ENCODE data around the gene KLHL40.
A peak's percentile ranks its signal among the peaks of the same experiment; 100 is the strongest.

Gene KLHL40

DNA sequence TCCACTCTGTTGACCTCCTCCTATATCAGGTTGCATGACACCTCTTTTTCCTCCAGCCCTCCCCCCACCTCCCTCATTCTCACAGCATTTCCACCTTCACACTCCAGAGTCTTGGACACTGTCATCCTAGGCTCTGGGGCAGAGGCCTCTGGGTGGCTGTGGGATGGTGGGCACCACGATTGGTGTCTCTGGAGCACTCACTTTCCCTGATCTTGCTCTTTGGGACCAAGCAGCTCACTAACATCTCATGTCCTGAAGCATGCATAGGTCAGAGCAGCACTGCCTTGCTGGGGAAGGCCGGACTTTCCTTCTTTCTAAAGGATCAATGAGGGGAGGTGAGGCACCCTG is 16.9 kb upstream of the KLHL40 start:
- DNase-seq (ENCODE audit: low read depth in 1 of 2, low spot score in 1 of 2), result no peak

DNA sequence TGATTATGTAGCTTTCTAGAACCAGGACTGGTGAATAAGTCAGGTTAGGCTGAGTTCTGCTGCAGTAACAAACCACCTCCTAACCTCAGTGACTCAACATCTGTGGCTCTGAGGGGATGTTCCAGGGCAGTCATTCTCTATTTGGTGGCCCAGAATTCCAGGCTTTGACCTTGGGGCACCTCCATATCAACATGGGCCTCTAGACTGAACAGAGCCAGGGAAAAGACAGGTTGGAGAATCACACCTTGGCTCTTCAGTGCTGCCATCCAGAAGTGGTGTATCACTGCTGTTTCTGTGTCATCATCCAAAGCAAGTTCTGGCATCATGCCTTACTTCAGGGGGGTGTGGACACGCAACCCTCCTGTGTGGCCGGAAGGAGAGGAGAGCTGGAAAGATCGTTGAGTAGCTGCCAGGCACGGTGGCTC is 16.5 kb upstream of the KLHL40 start:
- no peak for DNase-seq (ENCODE audit: low read depth in 1 of 2, low spot score in 1 of 2)

DNA sequence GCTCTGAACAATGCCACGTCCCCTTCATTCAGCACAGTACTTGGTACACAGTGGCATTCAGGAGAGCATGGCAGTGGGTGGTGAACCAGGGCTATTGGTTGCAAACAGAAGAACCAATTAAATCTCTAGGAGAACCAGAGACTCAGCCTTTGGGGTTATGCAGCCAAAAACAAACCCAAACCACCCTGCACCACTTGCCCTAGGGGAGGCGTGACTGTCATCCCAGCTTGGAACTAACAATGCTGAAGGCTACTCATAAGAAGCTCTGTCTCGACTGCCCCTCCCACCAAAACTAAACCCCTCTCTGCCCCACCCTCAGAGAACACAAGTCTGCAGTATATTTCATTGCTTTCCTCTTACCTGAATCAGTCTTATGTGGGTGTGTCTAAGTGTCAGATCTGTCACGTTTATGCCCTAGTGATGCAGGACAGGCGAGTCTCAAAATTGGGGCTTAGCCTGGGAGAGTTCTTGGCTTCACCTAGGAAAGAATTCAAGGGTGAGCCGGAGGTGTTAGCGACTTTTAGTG is 15.2 kb upstream of the KLHL40 start:
- DNase-seq (ENCODE audit: low read depth in 1 of 2, low spot score in 1 of 2), result no peak

DNA sequence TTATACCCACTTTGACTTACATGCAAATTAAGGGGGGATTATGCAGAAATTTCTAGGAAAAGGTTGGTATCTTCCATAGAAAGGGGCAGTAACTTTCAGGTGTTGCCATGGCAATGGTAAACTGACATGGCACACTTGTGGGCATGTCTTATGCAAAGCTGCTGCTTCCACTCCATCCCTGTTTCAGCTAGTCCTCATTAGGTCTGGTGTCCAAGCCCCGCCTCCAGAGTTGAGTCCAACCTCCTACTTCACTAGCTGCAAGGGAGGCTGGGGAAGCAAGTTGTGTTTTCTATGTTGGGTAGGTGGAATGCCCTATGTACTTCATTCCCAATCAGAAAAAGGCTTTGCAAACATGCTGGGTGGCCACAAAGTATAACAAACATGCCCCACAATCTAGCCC is 14.7 kb upstream of the KLHL40 start:
- DNase-seq (ENCODE audit: low read depth in 1 of 2, low spot score in 1 of 2), result no peak

DNA sequence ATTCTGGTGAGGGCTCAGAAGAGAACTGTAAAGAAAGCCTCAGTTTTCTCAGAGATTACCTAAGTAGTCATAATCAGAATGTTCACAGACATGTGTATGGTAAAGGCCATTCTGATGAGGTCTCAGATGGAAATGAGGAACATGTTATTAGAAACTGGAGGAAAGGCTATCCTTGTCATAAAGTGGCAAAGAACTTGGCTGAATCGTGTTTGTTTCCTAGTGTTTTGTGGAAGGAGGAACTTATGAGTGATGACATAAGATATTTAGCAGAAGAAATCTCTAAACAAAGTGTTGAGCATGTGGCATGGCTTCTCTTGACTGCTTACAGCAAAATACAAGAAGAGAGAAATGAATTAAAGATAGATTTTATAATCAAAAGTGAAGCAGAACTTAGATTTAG is 12.8 kb upstream of the KLHL40 start:
- DNase-seq (ENCODE audit: low read depth in 1 of 2, low spot score in 1 of 2), result no peak

DNA sequence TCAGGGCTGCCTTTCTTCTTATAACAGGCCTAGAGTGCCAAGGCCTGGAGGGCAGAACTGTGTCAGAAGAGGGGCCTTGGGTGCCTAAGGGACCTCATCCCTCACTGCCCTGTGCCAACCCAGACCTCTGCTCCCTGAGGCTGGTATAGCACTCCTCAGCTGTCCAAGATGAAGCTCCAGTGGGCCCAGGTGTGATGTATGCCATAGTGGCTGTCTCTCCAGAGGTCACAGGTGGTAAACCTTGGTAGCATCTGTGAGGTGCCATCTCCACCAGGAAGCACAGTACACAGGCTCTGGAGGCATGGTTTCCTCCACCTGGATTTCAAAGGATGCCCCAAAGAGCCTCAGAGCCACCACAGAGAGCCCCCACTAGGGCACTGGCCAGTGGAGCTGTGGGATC is 12.3 kb upstream of the KLHL40 start:
- DNase-seq (ENCODE audit: low read depth in 1 of 2, low spot score in 1 of 2), result no peak

DNA sequence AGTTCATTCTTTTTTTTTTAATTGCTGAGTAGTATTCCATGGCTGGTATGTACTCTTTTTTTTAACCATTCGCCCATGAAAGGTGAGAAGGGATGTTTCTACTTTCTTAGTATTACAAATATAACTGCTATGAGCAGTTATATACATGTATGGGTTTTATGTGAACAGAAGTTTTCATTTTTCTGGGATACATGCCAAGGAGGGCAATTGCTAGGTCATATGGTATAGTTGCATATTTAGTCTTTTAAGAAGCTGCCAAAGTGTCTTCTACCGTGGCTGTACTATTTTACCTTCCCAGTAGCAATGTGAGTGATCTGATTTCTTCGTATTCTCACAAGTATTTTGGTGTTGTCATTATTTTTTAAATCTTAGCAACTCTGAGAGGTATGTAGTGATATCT is 11.2 kb upstream of the KLHL40 start:
- no peak for DNase-seq (ENCODE audit: low read depth in 1 of 2, low spot score in 1 of 2)

DNA sequence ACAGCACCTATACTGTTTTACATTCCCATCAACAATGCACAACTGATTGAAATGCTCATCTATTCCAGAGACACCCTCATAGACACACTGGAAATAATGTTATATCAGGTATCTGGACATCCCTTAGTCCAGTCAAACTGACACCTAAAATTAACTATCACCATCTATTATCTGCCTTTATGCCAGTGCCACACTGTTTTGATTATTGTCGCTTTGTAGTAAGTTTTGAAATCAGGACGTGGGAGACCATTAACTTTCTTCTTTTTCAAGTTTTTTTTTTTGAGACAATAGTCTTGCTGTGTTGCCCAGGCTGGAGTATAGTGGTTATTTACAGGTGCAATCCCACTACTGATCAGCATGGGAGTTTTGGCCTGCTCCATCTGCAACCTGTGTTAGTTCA is 9.4 kb upstream of the KLHL40 start:
- no peak for DNase-seq (ENCODE audit: low read depth in 1 of 2, low spot score in 1 of 2)

DNA sequence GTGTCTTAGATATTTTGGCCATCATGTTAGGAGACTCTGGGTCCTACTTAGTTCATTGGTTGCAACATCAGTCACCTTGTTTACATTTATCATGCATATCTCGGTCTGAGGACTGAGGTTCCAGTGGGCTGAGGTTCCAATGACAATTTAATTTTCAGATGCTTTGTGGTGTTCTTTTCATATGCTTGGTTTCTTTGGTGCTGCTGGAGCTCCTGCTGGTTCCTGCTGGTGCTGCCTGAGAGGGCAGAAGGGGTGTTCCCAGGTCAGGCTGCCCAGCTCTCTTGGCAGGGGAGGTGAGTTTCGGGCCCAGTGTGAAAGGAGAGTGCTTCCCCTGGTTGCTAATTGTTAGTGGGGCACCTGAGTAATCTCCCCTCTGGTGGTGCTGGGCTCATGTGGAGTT is 6.9 kb upstream of the KLHL40 start:
- DNase-seq (ENCODE audit: low read depth in 1 of 2, low spot score in 1 of 2), result no peak

DNA sequence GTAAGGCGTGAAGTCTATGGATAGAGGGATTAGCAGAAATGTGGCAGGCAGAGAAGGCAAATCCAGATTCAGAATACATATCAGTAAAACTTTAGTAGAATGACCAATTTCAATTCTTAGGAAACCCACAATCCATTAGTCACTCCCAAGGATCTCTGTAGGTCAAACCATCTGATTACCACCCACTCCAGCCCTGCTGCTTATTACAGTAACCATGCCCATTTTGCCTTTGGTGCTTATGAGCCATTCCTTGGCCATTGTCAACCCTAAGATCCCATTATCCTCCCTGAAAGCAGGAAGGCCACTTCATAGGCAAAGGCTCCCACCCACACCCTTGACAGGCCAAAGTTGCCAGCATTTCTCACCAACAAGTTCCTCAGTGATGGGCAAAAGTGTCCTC is 5.1 kb upstream of the KLHL40 start:
- DNase-seq (ENCODE audit: low read depth in 1 of 2, low spot score in 1 of 2), result no peak

DNA sequence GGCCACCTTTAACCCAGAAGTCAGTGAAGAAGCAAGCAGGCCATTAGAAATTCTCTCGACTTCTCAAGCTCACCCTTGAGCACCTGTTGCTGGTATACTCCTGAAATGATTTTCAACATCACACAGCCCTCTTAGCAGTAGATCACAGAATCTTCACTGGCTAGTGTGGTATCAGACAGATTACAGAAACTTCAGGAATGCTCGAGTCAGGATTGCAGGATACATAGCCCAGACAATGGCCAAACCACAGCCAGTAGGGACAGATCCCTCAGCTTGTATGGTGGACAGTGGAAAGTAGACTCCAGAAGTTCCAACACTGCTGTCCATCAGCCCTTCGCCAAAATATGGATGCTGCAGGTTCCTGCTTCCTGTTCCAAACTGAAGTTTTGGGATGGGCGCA is 4.5 kb upstream of the KLHL40 start:
- no peak for DNase-seq (ENCODE audit: low read depth in 1 of 2, low spot score in 1 of 2)

DNA sequence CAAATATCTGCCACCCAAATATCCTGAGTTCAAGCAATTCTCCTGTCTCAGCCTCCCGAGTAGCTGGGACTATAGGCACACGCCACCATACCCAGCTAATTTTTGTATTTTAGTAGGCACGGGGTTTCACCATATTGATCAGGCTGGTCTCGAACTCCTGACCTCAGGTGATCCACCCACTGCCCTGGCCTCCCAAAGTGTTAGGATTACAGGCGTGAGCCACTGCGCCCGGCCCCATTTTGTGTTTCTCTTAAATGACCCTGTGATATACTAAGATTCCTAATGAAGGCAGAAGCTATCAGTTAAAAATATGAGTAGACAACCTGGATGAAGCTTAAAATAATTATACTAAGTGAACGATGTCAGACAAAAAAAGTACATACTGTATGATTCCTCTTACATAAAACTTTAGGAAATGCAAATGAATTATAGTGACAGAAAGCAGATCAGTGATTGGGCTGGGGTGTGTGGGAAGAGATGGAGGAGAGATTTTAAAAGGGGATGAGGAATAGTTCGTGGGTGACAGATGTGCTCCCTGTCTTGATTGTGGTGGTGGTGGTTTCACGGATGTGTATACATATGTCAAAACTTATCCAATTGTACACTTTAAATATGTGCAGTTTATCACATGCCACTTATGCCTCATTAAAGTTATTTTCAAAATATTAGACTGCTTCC is 3.8 kb upstream of the KLHL40 start:
- DNase-seq (ENCODE audit: low read depth in 1 of 2, low spot score in 1 of 2), result no peak

DNA sequence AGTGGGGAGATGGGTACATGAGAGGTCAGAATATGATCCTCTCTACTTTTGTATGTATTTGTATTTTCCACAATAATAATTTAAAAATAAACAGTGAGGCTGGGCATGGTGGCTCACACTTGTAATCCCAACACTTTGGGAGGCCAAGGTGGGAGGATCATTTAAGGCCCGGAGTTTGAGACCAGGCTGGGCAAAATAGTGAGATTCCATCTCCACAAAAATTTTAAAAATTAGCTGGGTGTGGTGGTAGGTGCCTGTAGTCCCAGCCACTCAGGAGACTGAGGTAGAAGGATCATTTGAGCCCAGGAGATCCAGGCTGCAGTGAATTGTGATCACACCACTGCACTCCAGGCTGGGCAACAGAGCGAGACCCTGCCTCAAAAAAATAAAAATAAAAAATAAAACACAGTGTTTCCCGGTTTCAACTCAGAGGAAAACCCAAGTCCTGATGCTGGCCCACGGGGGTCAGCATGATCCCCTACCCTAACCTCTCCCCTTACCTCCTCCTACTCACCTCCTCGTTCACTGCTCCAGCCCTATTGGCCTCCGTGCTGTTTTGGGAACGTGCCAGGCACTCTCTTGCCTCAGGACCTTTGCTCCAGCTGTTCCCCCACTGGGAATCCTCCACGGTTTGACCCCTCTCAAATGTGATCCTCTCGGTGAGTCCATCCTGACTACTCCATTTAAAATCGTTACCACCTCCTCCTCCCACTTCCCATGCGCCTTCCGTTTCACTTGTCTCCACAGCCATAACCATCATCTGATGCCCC is 2.9 kb upstream of the KLHL40 start:
- no peak for DNase-seq (ENCODE audit: low read depth in 1 of 2, low spot score in 1 of 2)

DNA sequence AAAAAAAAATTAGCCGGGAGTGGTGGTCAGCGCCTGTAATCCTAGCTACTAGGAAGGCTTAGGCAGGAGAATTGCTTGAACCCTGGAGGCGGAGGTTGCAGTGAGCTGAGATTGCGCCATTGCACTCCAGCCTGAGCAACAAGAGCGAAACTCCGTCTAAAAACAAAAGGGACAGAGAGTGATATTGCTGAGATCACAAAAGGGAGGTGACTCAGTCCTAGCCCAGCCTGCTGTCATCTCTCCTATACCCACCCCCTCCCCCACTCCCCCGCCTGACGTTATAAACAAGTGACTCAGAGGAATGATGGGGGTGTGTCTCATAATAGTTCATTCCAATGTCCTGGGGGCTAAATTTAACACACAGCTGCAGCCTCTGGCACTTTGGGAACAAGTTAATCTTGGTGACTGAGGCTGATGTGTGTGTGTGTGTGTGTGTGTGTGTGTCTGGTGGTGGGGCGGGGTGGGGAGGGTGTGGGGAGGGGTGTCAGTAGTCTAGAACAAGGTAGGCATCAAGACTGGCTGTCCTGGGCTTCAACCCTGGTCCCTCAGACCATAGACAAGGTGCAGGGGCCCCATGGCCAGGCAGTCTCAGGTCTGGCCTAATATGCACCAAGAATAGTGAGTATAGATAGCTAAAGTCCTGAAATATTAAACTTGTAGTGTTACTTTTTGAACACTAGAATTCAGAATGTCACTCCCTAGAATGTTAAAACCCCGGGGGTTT is 1.3 kb upstream of the KLHL40 start:
- peak in 1 of 2 donors; percentile 11 for DNase-seq (ENCODE audit: low read depth in 1 of 2, low spot score in 1 of 2)

DNA sequence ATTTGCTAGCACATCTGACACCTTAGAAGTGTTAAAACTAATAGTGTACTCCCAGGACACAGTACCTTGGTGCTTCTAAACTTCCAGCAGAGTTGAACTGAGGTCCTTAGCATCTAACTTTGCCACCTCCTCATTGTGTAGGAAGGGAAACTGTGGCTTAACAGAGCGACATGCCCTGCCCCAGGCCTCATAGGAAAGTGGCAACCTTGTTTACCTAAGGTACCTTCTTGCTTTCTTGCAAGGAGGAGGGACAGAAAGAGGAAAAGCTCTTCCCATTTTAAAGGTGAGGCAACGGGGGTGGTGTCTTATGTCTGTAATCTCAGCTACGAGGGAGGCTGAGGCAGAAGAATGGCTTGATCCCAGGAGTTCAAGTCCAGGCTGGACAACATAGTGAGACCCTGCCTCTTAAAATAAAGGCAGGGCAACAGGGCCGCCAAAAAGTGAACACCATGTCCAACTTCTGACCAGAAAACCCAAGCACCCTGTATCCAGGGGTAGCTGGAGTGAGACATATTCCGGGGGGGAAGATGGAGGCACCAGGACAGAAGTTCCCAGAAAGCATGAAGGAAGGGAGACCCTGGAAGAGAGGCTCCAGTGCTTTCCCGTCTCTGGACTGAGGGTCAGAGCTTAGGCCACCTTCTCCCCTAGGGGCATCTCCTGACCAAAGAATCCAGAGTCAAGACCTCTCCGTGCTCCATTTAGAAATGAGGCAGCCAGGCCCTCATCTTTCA is 540 bp upstream of the KLHL40 start:
- no peak for DNase-seq (ENCODE audit: low read depth in 1 of 2, low spot score in 1 of 2)

DNA sequence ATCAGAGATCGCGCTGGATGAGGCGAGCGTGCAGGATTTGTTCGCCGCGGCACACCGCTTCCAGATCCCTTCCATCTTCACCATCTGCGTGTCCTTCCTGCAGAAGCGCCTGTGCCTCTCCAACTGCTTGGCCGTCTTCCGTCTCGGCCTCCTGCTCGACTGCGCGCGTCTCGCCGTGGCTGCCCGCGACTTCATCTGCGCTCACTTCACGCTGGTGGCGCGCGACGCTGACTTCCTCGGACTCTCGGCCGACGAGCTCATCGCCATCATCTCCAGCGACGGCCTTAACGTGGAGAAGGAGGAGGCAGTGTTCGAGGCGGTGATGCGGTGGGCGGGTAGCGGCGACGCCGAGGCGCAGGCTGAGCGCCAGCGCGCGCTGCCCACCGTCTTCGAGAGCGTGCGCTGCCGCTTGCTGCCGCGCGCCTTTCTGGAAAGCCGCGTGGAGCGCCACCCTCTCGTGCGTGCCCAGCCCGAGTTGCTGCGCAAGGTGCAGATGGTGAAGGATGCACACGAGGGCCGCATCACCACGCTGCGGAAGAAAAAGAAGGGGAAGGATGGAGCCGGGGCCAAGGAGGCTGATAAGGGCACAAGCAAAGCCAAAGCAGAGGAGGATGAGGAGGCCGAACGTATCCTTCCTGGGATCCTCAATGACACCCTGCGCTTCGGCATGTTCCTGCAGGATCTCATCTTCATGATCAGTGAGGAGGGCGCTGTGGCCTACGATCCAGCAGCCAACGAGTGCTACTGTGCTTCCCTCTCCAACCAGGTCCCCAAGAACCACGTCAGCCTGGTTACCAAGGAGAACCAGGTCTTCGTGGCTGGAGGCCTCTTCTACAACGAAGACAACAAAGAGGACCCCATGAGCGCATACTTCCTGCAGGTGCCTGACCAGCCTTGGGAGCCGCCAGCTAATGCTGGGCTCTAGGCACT is 819 bp downstream of the KLHL40 start:
- no peak for DNase-seq (ENCODE audit: low read depth in 1 of 2, low spot score in 1 of 2)

DNA sequence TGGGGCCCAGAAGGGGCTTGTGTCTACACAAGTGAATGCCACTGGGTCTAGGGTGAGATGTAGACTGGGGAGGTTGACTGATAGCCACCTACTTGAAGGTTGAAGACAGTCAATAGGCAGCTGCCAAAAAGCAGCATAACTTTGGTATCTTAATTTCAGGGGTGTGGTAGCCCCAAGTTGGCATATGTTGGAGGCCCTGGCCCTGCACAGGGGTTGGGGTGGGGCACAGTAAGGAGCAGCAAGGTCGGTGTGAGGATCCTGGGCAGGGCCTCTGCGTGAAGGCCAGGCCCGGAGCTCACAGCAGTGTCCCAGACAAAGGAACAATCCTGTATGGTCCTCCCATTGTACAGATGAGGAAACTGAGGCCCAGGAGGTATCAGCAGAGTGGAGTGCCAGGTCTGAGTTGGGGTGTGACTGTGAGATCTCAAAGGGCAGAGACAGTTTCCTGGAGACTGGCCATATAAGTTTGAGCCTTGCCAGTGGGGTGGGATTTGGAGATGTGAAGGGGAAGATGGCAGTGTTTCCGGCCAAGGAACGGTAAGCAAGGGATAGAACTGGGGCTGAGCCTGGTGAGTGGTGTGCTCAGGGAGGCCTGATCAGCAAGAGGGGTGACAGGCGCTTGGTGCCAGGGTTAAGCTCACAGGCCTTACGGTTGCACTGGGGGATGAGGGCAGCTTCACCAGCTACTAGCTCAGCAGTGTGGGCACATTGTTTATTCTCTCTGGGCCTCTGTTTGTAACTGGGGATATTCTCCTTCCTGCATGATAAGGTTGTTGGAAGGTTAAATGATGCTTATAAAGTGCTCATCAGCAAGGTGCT is 1.7 kb downstream of the KLHL40 start:
- no peak for DNase-seq (ENCODE audit: low read depth in 1 of 2, low spot score in 1 of 2)

DNA sequence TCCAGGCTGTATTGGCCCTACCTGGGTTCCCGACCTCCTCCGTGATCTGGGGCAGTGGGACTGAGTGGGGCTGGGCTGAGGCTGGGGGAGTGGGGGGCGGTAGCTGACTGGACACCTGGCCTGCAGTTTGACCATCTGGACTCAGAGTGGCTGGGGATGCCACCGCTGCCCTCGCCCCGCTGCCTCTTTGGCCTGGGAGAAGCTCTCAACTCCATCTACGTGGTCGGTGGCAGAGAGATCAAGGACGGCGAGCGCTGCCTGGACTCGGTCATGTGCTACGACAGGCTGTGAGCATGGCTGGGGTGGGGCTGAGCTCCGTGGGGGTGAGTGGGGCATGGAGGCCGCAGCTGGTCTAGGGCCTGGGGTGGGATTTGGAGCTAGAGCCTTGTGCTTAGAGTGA is 2.7 kb downstream of the KLHL40 start:
- no peak for DNase-seq (ENCODE audit: low read depth in 1 of 2, low spot score in 1 of 2)
